Vagina (tissue), 2 donors: ENCODE measurements around the gene TMEM132C. TPM values are rescaled to one million over a fixed set of nuclear protein-coding genes. Genes with fewer than 3 reads are reported as not detected.

ENCODE experiments used
- DNase-seq, 2 donors: peaks; one replicate each; pipeline ENCODE4 v3.0.0-alpha.2; 2017; ENCODE audit errors: extremely low spot score in 2 of 2
- H3K27ac ChIP-seq: fragments of 200-600 bp; sonication (generic); one replicate; pipeline ENCODE4 v1.5.1; 2019
- H3K27me3 ChIP-seq: fragments of 200-600 bp; sonication (generic); one replicate; pipeline ENCODE4 v1.5.1; 2019
- H3K36me3 ChIP-seq, 2 donors: fragments of 200-600 bp; sonication (generic); one replicate each; pipeline ENCODE4 v1.5.1; 2017 to 2019
- H3K4me1 ChIP-seq: fragments of 200-600 bp; sonication (generic); one replicate; pipeline ENCODE4 v1.5.1; 2019
- H3K4me3 ChIP-seq, 2 donors: fragments of 200-600 bp; sonication (generic); 1 replicate in 1 of 2; 2 replicates in 1 of 2; pipeline ENCODE4 v1.5.1; 2016 to 2019
- H3K9me3 ChIP-seq: fragments of 200-600 bp; sonication (generic); one replicate; pipeline ENCODE4 v1.5.1; 2019
- POLR2A ChIP-seq, 2 donors: fragments of 450-650 bp; IDR thresholded peaks; one replicate each; pipeline ENCODE4 v1.6.1; 2017; ENCODE audit warnings: antibody characterized with exemption in 2 of 2, mild to moderate bottlenecking in 2 of 2, moderate library complexity in 2 of 2
- POLR2AphosphoS5 ChIP-seq, 2 donors: sonication (generic); formaldehyde crosslinking; IDR thresholded peaks; one replicate each; pipeline ENCODE4 v1.9.0; 2017; ENCODE audit warnings: antibody characterized with exemption in 2 of 2, mild to moderate bottlenecking in 2 of 2, low read depth in 1 of 2; ENCODE audit not compliant: insufficient read depth in 1 of 2
- intact Hi-C: fragments of 100-400 bp; cut with DNase I; formaldehyde crosslinking; loops from one replicate; pipeline ENCODE4 v1.15.1; 2023
- total RNA-seq: library from RNA; depleted of rRNA; stranded (reverse); fragments of >200 nt; gene quantifications from one replicate; pipeline ENCODE4 v1.2.3, GENCODE V29; 2016
- TF ChIP-seq, protein P1 (sequence below), 3 experiments: fragments of 450-650 bp in 2 of 3; fragments of 200-600 bp in 1 of 3; sonication (generic) in 1 of 3; IDR thresholded peaks; one replicate each; pipeline ENCODE4 v1.5.1; 2017 to 2019; ENCODE audit warnings: antibody characterized with exemption in 3 of 3, mild to moderate bottlenecking in 2 of 3, moderate library complexity in 2 of 3

TMEM132C gene
- total RNA-seq, 1 donor from 2014 or later = 20.6 TPM

DNA sequence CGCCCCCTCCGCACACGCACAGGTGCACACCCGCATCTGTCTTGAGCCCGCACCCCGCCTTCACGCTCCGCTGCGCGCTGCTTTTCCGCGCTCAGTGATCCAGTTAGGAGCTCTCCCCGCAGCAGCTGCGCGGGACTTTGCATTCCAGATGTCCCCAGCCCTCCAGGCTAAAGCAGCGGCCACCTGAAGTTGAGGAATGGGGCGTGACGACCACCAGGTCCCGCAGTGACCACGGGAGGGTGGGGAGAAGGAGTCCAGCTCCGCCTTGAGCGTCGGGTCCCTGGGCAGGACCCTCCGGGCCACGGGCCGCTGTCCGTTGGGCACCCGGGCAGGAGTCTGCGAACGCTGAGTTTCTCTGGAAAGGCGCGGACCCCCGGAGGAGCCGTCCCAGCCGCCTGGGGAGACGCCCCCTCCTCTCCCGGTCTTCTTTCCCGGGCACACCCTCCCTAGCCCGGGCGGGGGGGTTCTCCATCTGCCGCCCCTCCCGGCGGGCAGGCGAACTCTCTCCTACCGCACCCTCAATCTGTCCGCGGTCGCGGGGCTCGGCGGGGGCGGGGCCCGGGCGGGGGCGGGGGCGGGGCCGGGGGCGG, 334 bp upstream of the TMEM132C start:
- H3K27ac ChIP-seq = peak overlapping the region; percentile 60
- no peaks in the 10 kb centered on the region for H3K9me3 ChIP-seq
- peak in 1 of 2 donors; percentile 72 for DNase-seq
- H3K4me1 ChIP-seq = peaks cover 33% of the 10 kb centered on the region
- no peaks in the 10 kb centered on the region for H3K27me3 ChIP-seq
- intact Hi-C loops = no loop called here
- H3K36me3 ChIP-seq = no peaks in the 10 kb centered on the region
- H3K4me3 ChIP-seq = peak overlapping the region; percentile 57 to 66
- TF ChIP-seq, protein P1, sequence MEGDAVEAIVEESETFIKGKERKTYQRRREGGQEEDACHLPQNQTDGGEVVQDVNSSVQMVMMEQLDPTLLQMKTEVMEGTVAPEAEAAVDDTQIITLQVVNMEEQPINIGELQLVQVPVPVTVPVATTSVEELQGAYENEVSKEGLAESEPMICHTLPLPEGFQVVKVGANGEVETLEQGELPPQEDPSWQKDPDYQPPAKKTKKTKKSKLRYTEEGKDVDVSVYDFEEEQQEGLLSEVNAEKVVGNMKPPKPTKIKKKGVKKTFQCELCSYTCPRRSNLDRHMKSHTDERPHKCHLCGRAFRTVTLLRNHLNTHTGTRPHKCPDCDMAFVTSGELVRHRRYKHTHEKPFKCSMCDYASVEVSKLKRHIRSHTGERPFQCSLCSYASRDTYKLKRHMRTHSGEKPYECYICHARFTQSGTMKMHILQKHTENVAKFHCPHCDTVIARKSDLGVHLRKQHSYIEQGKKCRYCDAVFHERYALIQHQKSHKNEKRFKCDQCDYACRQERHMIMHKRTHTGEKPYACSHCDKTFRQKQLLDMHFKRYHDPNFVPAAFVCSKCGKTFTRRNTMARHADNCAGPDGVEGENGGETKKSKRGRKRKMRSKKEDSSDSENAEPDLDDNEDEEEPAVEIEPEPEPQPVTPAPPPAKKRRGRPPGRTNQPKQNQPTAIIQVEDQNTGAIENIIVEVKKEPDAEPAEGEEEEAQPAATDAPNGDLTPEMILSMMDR (IDR thresholded peaks at IDR 0.05) = no peak
- peak in 1 of 2 donors; percentile 27 for TF ChIP-seq POLR2AphosphoS5 (IDR thresholded peaks at IDR 0.05; ENCODE audit: insufficient read depth in 1 of 2, low read depth in 1 of 2)

DNA sequence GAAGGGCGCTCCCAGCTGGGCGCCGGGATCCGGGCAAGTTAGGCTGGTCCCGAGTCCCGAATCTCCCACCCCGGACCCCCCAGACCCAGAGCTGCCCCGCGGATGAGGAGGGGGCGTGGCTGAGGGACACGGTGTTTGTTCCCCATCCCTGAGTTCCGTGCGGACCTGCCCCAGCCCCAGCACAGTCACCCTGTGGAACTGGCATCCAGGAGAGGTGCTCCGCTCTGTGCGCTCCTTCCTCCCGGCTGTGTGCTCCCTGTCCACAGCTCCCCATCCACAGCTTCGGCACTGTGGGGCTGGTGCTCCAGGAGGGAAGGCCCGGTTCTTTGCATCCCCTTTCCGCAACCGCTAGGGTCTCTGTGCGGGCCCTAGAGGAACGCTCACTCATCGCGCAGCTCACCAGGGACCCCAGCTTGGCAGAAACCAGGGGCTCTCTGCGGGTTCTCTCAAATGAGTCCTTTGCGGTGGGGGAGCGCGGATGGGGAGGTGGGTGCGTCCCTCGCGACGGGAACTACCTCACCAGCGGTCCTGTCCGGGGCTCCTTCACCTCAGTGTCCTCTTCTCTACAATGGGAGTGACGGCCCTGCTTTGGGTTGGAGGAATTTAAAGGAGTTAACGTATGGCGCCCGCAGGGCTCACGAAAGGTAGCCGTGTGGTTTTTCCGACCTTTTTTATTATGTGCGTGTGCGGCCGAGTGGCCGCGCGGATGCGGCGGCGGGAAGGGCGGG, 845 bp downstream of the TMEM132C start:
- Histone ChIP-seq H3K4me1 (peaks cover 33% of the 10 kb centered on the region), H3K27ac (peak overlapping the region; percentile 74), H3K27me3 (no peaks in the 10 kb centered on the region), H3K36me3 (no peaks in the 10 kb centered on the region), H3K4me3 (peak overlapping the region; percentile 57 to 66), H3K9me3 (no peaks in the 10 kb centered on the region)
- TF ChIP-seq POLR2AphosphoS5 (IDR thresholded peaks at IDR 0.05; ENCODE audit: insufficient read depth in 1 of 2, low read depth in 1 of 2) = peak in 1 of 2 donors; percentile 40
- no peak for TF ChIP-seq POLR2A (IDR thresholded peaks at IDR 0.05)
- DNase-seq = peak in 1 of 2 donors; percentile 83
- intact Hi-C loops = no loop called here

DNA sequence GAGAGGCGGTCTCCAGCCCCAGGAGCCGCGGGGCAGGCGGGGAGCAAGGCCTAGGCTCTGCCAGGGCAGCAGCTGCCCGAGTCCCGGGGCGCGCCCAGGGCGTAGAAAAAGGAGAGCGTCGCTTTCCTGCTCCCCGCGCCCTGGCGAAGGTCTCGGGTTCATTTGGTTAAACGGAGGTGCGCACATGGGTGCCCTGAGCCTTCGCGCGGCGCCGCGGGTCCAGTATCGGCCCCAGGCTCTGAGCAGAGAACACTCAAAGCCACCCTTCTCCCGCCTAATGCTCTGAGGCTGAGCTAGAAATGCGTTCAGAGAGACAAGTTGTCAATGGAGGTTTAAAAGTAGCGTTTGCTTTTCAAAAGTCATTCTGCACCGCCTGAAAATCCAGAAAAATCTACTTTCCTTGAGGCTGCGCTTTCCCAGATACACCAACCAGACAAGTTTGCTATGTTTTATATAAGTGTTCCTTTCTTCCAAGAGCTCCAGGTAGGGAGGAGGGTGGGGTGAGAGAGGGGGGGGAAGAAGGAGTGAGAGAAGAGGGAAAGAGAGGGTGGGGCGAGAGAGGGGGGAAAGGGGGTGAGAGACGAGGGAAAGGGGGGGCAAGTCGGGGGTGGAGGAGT, 1.5 kb downstream of the TMEM132C start:
- intact Hi-C loops = no loop called here

DNA sequence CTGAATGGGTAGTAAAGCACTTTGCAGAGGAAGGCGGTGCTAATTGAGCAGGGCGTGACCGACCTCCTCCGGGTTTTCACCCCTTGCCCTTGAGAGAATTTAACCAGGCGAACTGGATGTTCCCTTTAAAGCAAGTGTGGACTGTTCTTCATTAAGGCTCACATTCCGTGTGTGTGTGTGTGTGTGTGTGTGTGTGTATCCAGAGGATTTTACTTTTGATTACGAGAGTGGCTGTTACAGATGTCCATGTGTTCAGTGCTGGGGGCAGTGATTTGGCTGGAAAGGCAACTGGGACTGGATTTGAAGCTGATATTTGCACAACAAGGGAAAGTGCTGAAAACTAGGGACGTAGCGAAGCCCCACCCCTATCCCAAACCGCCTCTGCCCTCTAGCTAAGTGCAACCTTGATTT, 2.2 kb downstream of the TMEM132C start:
- DNase-seq = peak in 1 of 2 donors; percentile 90
- intact Hi-C loops = no loop called here
- H3K36me3 ChIP-seq = no peaks in the 10 kb centered on the region
- H3K9me3 ChIP-seq = no peaks in the 10 kb centered on the region
- no peak for TF ChIP-seq POLR2A (IDR thresholded peaks at IDR 0.05)
- TF ChIP-seq, protein P1 (IDR thresholded peaks at IDR 0.05) = no peak
- H3K4me3 ChIP-seq = peak overlapping the region; percentile 57 to 66
- H3K27ac ChIP-seq = no peak overlapping the region
- H3K4me1 ChIP-seq = peaks cover 33% of the 10 kb centered on the region
- no peaks in the 10 kb centered on the region for H3K27me3 ChIP-seq

More for the DNA sequence above, 1.5 kb downstream of the TMEM132C start:
- DNase-seq = peak in 1 of 2 donors; percentile 58
- Histone ChIP-seq H3K27me3 (no peaks in the 10 kb centered on the region), H3K27ac (peak overlapping the region; percentile 74), H3K4me3 (peak overlapping the region; percentile 57 to 66), H3K36me3 (no peaks in the 10 kb centered on the region), H3K4me1 (peaks cover 33% of the 10 kb centered on the region), H3K9me3 (no peaks in the 10 kb centered on the region)
- TF ChIP-seq POLR2A (IDR thresholded peaks at IDR 0.05) (no peak), POLR2AphosphoS5 (IDR thresholded peaks at IDR 0.05; ENCODE audit: insufficient read depth in 1 of 2, low read depth in 1 of 2) (no peak)
- TF ChIP-seq, protein P1 (IDR thresholded peaks at IDR 0.05) = no peak

DNA sequence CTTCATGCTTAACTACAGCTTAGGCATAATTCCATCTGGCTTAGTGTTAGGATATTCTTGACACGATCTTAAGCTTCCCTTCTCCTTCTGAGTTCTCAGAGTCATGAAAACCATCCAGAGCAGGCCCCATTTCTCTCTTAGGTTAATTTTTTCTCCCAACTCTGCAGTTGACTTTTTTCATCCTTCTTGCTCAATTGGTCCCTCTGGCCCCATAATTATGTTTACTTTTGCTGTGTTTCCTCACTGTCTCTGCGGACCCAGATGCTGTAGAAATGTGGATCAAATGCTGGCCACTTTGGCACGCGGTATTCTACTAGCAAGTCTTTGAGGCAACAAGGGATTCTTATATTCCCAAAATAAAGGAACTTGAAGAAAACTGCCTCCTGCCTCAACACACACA, 9.5 kb downstream of the TMEM132C start:
- Histone ChIP-seq H3K27me3 (no peaks in the 10 kb centered on the region), H3K4me1 (no peaks in the 10 kb centered on the region), H3K9me3 (no peaks in the 10 kb centered on the region), H3K36me3 (no peaks in the 10 kb centered on the region), H3K4me3 (no peak overlapping the region), H3K27ac (no peak overlapping the region)
- TF ChIP-seq, protein P1 (IDR thresholded peaks at IDR 0.05) = no peak
- TF ChIP-seq POLR2A (IDR thresholded peaks at IDR 0.05) = no peak
- no peak for TF ChIP-seq POLR2AphosphoS5 (IDR thresholded peaks at IDR 0.05; ENCODE audit: insufficient read depth in 1 of 2, low read depth in 1 of 2)
- intact Hi-C loops = no loop called here
- DNase-seq = no peak
